NCI-H1694 treated with DMSO at 0.1 percent for 48 hours (cell line): Measurements from ENCODE around the gene XPC.

ENCODE experiments used
- DNase-seq: peaks from one replicate; lab custom pipeline; 2025; lab: John Stamatoyannopoulos, UW

Gene XPC

DNA sequence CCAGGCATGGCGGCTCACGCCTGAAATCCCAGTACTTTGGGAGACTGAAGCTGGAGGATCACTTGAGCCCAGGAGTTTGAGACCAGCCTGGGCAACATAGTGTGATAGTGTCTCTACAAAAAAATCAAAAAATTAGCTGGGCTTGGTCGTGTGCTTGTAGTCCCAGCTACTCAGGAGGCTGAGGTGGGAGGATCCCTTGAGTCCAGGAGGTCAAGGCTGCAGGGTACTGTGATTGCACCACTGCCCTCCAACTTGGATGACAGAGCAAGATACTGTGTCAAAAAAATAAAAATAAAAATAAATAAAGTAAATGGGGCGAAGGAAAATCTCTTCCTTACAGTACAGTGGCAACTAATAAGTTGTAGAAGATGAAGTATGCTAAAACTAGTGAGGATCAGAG lies 29.8 kb upstream of the XPC start:
- DNase-seq: no peak

GRCh38 chr3:14206548-14207177 lies 28.3 kb upstream of the XPC start:
- DNase-seq: no peak

DNA sequence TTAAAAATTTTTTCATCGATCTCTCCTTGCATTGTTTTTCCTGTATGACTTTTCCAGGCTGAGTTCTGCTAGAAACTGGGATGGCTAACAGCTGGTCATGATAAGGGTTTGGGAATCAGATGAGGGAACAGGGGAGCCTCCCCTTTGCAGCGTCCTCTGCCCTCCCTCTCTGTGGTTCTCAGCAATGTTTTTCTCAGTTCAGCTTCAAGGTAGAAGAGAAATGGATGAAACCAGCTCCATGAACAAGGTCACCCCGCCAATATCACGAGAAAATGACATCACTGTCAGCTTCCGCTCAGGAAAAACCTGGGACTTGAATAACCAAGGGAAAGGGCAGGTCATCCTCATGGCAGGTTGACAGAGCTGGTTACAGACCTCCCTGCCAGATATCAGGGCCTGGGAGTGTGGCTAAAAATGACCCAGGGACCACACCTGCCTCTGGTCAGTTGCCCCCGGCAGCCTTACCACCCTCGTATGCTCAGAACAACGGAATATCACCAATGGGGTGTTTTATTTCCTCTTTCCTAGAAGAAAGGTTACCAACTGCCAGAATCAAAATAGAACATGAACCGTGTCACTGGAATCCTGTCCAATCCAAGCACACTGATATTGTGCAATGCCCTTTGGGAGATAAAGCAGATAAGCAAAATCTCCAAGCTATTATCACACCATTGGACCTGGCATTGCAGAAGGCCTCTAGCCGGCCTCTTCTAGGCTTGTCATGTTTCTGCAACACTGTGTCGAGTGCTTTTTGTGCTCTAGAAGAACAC lies 26.3 kb upstream of the XPC start:
- no peak for DNase-seq

DNA sequence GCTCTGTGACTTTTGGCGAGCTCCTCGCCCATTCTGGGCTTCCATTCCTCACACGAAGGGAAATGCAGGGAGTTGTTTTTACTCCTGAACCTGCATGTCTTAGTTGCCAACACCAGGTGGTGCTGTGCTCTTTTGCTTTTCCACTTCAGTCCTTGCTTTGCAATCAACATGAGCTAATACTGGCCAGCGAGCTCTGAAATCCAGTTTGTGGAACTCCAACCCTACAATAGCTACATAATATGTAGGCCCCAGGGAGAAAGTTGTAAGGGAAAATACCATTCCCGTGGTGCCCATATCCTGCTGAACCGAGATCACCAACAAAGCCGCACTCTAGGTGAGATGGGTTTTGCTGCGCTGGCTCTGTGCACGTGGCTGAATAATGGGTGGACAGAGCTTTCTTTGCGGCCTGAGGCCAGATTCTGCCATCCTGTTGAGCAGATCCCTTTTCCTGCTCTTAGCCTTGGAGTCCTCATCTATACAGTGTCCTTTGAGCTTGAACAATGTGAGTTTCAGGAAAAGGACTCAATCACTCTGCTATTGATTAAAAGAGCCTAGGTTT lies 25.2 kb upstream of the XPC start:
- peak; percentile 47 for DNase-seq

DNA sequence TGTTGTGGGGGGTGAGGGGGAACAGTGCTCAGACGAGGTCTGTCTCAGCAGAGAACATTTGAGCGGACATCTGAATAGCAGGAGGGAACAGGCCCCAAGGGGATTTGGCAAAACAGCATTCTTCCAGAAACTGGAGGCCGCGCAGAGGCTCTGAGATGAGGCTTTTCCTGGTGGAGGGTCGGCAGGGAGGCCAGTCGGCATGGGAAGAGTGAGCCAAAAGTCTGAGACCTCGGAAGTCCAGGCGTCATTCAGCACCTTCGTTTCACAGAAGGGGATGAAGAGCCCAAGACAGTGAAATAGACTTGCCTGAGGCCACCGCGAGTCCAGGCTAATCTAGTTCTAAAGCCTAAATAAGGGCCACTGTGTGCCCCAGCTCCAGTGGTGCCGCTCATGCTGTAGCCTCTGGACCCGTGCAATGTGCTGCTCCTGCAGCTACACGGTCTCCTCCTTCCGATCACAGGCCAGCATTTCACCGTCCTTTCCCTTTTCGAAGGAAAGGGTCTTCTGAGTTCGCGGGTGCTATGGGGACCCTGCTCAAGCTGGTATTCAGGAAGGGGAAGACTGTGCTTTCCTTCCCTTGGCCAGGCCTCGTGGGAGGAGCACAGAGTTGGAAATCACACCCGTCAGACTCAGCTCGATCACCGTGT lies 24.6 kb upstream of the XPC start:
- DNase-seq: no peak

GRCh38 chr3:14201940-14202684 lies 23.7 kb upstream of the XPC start:
- no peak for DNase-seq

DNA sequence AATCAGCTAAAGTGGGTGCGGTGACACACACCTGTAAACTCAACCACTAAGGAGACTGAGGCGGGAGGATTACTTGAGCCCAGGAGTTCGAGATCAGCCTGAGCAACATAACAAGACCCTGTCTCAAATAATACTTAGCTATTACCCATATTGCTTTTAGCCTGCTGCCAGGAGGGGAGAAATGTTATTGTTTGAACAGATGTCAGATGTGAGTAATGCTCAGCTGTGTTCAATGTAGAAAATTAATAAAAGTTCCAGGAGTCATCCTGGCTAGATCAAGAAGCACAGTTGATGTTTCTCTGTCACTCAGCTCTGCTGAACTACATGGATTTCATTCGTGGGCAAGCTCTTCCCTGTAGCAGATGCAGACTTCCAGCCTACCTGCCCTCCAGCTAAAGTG lies 22.4 kb upstream of the XPC start:
- no peak for DNase-seq

DNA sequence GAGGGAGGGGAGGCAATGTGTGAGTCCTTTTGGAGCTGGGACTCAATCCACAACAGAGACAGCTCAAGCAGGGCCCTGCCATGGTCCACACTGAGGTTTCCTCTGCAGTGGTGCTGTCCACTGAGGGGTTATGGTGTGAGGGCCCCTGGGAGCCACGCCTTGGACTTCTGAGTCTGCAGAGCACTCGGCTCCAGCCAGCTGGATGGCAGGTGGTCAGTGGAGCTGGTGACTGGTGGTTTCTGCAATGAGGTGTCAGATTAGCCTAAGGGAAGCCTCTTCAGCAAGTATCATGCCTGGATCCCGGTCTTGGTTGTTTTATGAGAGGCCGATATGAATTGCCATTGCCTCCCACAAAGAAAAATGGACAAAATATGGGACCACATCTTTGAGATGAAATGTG lies 21.9 kb upstream of the XPC start:
- no peak for DNase-seq

DNA sequence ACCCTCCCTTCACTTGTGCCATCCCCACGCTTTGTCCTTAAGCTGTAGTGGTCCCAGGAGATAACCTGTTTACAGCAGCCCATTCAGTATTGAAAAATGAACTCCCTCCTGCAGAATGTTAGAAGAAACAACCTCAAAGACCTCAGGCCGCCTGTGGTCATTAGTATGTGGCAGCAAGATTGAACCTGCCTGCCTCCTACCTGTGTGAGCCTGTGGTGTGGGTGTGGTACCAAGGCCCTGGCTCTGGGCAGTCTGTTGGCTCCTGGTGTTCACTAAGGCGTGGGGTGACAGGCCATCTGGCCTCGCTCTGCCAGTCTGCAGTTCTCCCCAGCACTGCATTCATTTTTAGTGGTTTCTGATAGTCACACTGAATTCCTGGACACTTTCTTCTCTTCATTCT lies 21.2 kb upstream of the XPC start:
- no peak for DNase-seq

- DNase-seq: no peak
Measured at GRCh38 chr3:14194865-14195264, 16.5 kb upstream of the XPC start.

GRCh38 chr3:14188041-14188754 lies 9.8 kb upstream of the XPC start:
- no peak for DNase-seq

DNA sequence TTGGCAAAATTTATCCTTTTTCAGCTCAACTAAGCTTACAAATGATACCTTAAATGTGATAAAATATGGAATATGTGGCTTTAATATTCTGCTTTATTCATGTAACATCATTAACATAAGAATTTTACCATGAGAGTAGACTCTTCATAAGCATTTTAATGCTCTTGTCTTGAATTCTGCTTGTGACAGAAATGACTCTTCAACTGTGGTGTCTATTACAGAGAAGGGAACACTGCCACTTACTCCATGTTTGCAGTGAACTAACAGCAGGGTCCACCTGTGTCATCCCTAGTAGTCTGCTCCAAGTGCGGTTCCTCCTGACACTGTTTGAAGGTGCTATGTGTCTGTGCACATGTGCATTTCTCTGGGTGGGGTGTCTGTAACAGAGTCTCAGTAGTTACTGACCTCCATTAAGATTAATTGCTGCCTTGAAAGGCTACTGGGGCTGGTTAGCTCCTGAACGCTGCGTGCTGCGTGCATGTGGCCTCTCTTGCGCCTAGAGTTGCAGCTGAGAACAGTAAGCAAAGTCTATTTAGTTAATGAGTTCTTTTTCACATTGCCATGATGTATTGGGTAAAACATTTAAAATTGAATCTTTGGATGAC lies 8.6 kb upstream of the XPC start:
- DNase-seq: no peak

GRCh38 chr3:14183015-14183577 lies 4.7 kb upstream of the XPC start:
- DNase-seq: no peak

- no peak for DNase-seq
Measured at GRCh38 chr3:14181253-14181652, 2.9 kb upstream of the XPC start.

DNA sequence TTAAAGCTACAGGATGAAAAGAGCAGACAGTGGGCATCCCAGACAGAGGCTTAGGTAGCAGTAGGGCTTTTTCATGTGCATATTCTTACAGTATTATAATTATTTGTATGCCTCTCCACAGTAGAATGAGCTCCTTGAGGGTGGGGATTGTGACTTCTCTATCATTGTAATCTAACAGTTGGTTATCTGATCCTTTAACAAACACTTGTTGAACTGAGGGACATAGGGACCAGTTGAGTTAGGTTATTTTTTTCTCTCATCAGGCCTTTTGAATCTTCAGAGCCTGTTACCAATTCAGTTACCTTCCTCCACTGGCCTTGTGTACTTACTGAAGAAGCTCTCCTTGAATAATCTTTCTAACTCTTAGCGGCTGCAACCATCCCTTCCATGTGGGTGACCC lies 1.4 kb upstream of the XPC start:
- no peak for DNase-seq

GRCh38 chr3:14179114-14179465 lies 689 bp upstream of the XPC start:
- no peak for DNase-seq

GRCh38 chr3:14177580-14178246 lies 688 bp downstream of the XPC start:
- DNase-seq: no peak

GRCh38 chr3:14175383-14176037 lies 2.9 kb downstream of the XPC start:
- no peak for DNase-seq

- DNase-seq: no peak
Measured at GRCh38 chr3:14174483-14174882, 3.9 kb downstream of the XPC start.

DNA sequence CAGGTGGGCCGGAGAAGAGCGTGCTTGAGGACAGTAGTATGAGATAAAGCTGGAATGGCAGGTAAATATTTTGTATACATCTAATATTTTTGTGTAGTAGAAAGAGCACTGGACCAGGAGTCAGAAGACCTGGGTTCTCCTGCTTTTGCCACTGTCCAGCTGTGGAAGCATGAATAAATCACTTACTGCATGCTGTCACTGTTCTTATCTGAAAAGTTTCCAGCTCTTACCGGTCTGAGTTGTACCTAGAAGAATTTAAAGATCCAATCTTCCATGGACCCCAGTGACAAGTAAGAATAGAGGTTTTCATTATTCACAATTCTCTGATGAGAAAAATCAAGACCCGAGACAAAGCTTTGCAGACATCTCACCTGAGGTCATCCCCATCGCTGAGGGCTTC lies 5.9 kb downstream of the XPC start:
- no peak for DNase-seq
